H9 (cell line): ENCODE results near the gene DIP2A. TPM values are rescaled to one million over a fixed set of nuclear protein-coding genes. Genes with fewer than 3 reads are reported as not detected.

ENCODE experiments used
- DNase-seq: peaks from one replicate; pipeline ENCODE4 v3.0.0-alpha.2; 2017
- H2AFZ ChIP-seq: one replicate; pipeline ENCODE4 v1.6.1; 2013; ENCODE audit warnings: mild to moderate bottlenecking, low read length, control low read depth, moderate library complexity
- H2AK5ac ChIP-seq: 2 replicates; pipeline ENCODE4 v1.6.1; 2013; ENCODE audit warnings: low read length, control low read depth, mixed read lengths; ENCODE audit not compliant: insufficient read length
- H2BK120ac ChIP-seq: one replicate; pipeline ENCODE4 v1.6.1; 2013; ENCODE audit warnings: low read depth, mild to moderate bottlenecking, low read length, control low read depth, inconsistent platforms; ENCODE audit not compliant: poor library complexity, severe bottlenecking
- H2BK12ac ChIP-seq: 2 replicates; pipeline ENCODE4 v1.6.1; 2013; ENCODE audit warnings: low read length, control low read depth, mixed read lengths, low read depth; ENCODE audit not compliant: insufficient read length
- H2BK15ac ChIP-seq: 2 replicates; pipeline ENCODE4 v1.6.1; 2013; ENCODE audit warnings: low read depth, low read length, control low read depth
- H2BK20ac ChIP-seq: one replicate; pipeline ENCODE4 v1.6.1; 2013; ENCODE audit warnings: low read depth, mild to moderate bottlenecking, low read length, control low read depth, inconsistent platforms; ENCODE audit not compliant: poor library complexity, severe bottlenecking
- H2BK5ac ChIP-seq: 2 replicates; pipeline ENCODE4 v1.6.1; 2013; ENCODE audit warnings: low read length, control low read depth, mixed read lengths; ENCODE audit not compliant: insufficient read length
- H3K14ac ChIP-seq: 2 replicates; pipeline ENCODE4 v1.6.1; 2013; ENCODE audit warnings: low read length, control low read depth; ENCODE audit not compliant: insufficient read depth
- H3K18ac ChIP-seq: 2 replicates; pipeline ENCODE4 v1.6.1; 2013; ENCODE audit warnings: low read depth, mild to moderate bottlenecking, mixed read lengths, low read length, control low read depth; ENCODE audit not compliant: insufficient read length
- H3K23ac ChIP-seq: 2 replicates; pipeline ENCODE4 v1.6.1; 2013; ENCODE audit warnings: low read length, control low read depth, mixed read lengths, low read depth; ENCODE audit not compliant: insufficient read length
- H3K23me2 ChIP-seq: 2 replicates; pipeline ENCODE4 v1.6.1; 2013; ENCODE audit warnings: low read depth, mild to moderate bottlenecking, mixed read lengths, low read length, control low read depth; ENCODE audit not compliant: insufficient read length, poor library complexity, severe bottlenecking
- H3K27ac ChIP-seq: 2 replicates; pipeline ENCODE4 v1.5.1; 2013; ENCODE audit warnings: low read length, control low read depth, mixed read lengths, low read depth; ENCODE audit not compliant: insufficient read length
- H3K27me3 ChIP-seq: 2 replicates; pipeline ENCODE4 v1.6.1; 2013; ENCODE audit warnings: low read length, control low read depth, inconsistent platforms; ENCODE audit not compliant: insufficient read depth
- H3K4ac ChIP-seq: 2 replicates; pipeline ENCODE4 v1.6.1; 2013; ENCODE audit warnings: low read depth, mild to moderate bottlenecking, control low read depth, inconsistent platforms, low read length, moderate library complexity
- H3K4me1 ChIP-seq: 2 replicates; pipeline ENCODE4 v1.6.1; 2013; ENCODE audit warnings: low read length, control low read depth, inconsistent platforms; ENCODE audit not compliant: insufficient read depth
- H3K4me2 ChIP-seq: 2 replicates; pipeline ENCODE4 v1.6.1; 2013; ENCODE audit warnings: low read length, control low read depth, mixed read lengths; ENCODE audit not compliant: insufficient read length, insufficient read depth
- H3K56ac ChIP-seq: 2 replicates; pipeline ENCODE4 v1.6.1; 2013; ENCODE audit warnings: low read depth, mild to moderate bottlenecking, mixed read lengths, low read length, control low read depth; ENCODE audit not compliant: insufficient read length
- H3K79me1 ChIP-seq: 2 replicates; pipeline ENCODE4 v1.6.1; 2013; ENCODE audit warnings: low read depth, mild to moderate bottlenecking, moderate library complexity, low read length, control low read depth, inconsistent platforms; ENCODE audit not compliant: insufficient read depth, poor library complexity, severe bottlenecking
- H3K79me2 ChIP-seq: 2 replicates; pipeline ENCODE4 v1.6.1; 2013; ENCODE audit warnings: low read length, control low read depth, inconsistent platforms; ENCODE audit not compliant: insufficient read depth
- H3K9ac ChIP-seq: 2 replicates; pipeline ENCODE4 v1.6.1; 2013; ENCODE audit warnings: low read length, control low read depth, mixed read lengths; ENCODE audit not compliant: insufficient read length; ENCODE audit errors: extremely low read depth
- H3K9me3 ChIP-seq: one replicate; pipeline ENCODE4 v1.6.1; 2013; ENCODE audit warnings: low read depth, low read length, inconsistent platforms; ENCODE audit not compliant: control insufficient read depth
- H3T11ph ChIP-seq: one replicate; pipeline ENCODE4 v1.6.1; 2013; ENCODE audit warnings: mild to moderate bottlenecking, low read length, control low read depth, inconsistent platforms
- H4K20me1 ChIP-seq: one replicate; pipeline ENCODE4 v1.6.1; 2013; ENCODE audit not compliant: control insufficient read depth, insufficient read length, insufficient read depth
- H4K5ac ChIP-seq: 2 replicates; pipeline ENCODE4 v1.6.1; 2013; ENCODE audit warnings: low read depth, mild to moderate bottlenecking, mixed read lengths, low read length, control low read depth; ENCODE audit not compliant: insufficient read length
- H4K8ac ChIP-seq: replicated peaks from 2 replicates; pipeline ENCODE4 v1.6.1; 2013; ENCODE audit warnings: low read length, control low read depth, mixed read lengths, low read depth; ENCODE audit not compliant: insufficient read length
- H4K91ac ChIP-seq: 2 replicates; pipeline ENCODE4 v1.6.1; 2013; ENCODE audit warnings: low read depth, mild to moderate bottlenecking, moderate library complexity, mixed read lengths, low read length, control low read depth; ENCODE audit not compliant: insufficient read length
- H3K27ac Mint-ChIP-seq, 3 experiments: 2 replicates in 2 of 3; 3 replicates in 1 of 3; pipeline ENCODE4 v1.8.0; 2020 to 2021; ENCODE audit warnings: mixed read lengths in 3 of 3, mild to moderate bottlenecking in 1 of 3, moderate library complexity in 1 of 3
- H3K27me3 Mint-ChIP-seq: 2 replicates; pipeline ENCODE4 v1.8.0; 2021; ENCODE audit warnings: low read depth, mild to moderate bottlenecking, moderate library complexity, mixed read lengths
- H3K36me3 Mint-ChIP-seq, 3 experiments: 2 replicates in 2 of 3; 3 replicates in 1 of 3; pipeline ENCODE4 v1.8.0; 2020 to 2021; ENCODE audit warnings: low read depth in 3 of 3, mixed read lengths in 3 of 3; ENCODE audit not compliant: insufficient read depth in 1 of 3
- H3K4me1 Mint-ChIP-seq, 2 experiments: 2 replicates each; pipeline ENCODE4 v1.8.0; 2020; ENCODE audit warnings: mixed read lengths in 2 of 2
- H3K4me3 Mint-ChIP-seq, 2 experiments: 2 replicates in 1 of 2; 3 replicates in 1 of 2; pipeline ENCODE4 v1.8.0; 2020 to 2021; ENCODE audit warnings: mild to moderate bottlenecking in 2 of 2, mixed read lengths in 2 of 2, moderate library complexity in 1 of 2
- H3K9me3 Mint-ChIP-seq, 2 experiments: 2 replicates in 1 of 2; 3 replicates in 1 of 2; pipeline ENCODE4 v1.8.0; 2020; ENCODE audit warnings: mild to moderate bottlenecking in 2 of 2, mixed read lengths in 2 of 2, moderate library complexity in 1 of 2
- WGBS: extraction: QIAGEN DNeasy Blood & Tissue Kit; methylation state at CpG from one replicate; pipeline ENCODE4 v1.1.7; 2013; ENCODE audit warnings: missing lambda C conversion rate, low lambda C conversion rate, mixed read lengths; ENCODE audit not compliant: insufficient read length; ENCODE audit errors: extremely low coverage; 5-methylcytosine and 5-hydroxymethylcytosine counted together
- total RNA-seq: library from RNA; stranded (reverse); gene quantifications from 2 replicates; pipeline ENCODE4 v1.2.1, GENCODE V29; 2021
- TF ChIP-seq, protein P1 (sequence below): fragments of 200-600 bp; sonication (generic); conservative IDR thresholded peaks from 3 replicates; pipeline ENCODE4 v1.8.0; 2021; ENCODE audit warnings: antibody characterized with exemption, mild to moderate bottlenecking

Gene DIP2A
- total RNA-seq, 1 experiment from 2014 or later, result 25.2 TPM

DNA sequence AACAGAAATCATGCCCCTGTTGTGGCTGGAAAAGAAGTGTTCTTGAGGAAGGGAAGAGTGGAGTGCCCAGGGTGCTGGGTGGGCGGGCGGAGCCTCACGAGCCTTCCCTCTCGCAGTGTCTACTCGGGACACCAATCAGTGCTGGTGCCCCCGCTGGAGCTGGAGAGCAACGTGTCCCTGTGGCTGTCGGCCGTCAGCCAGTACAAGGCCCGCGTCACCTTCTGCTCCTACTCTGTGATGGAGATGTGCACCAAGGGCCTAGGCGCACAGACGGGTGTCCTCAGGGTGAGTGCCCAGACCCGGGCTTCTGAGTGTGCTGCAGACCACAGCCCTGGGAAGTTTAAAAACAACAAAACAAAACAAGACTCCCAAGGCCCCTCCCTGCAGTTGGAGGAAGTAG, 98.8 kb downstream of the DIP2A start:
- H4K8ac ChIP-seq, result no peak overlapping the region
- H4K20me1 ChIP-seq, result peaks cover 2% of the 10 kb centered on the region
- H3K27ac Mint-ChIP-seq, result no peak overlapping the region
- no peaks in the 10 kb centered on the region for H3K79me1 ChIP-seq
- no peak overlapping the region for H3K18ac ChIP-seq
- 0 out of 2 replicates have a peak, but pooled peaks cover 2% of the 10 kb centered on the region for H3K79me2 ChIP-seq
- H3T11ph ChIP-seq, result no peak overlapping the region
- H3K9ac ChIP-seq, result no peak overlapping the region
- H3K9me3 ChIP-seq, result no peaks in the 10 kb centered on the region
- no peak overlapping the region for H3K4me2 ChIP-seq
- H3K23ac ChIP-seq, result no peak overlapping the region
- H2BK20ac ChIP-seq, result no peak overlapping the region
- no peaks in the 10 kb centered on the region; a peak in 1 of 5 replicates for H3K9me3 Mint-ChIP-seq
- H3K4me3 Mint-ChIP-seq, result no peak overlapping the region
- no peaks in the 10 kb centered on the region for H3K27me3 ChIP-seq
- H3K36me3 Mint-ChIP-seq, result peaks cover 16 to 66% (median 40%) of the 10 kb centered on the region in 3 experiments; a peak in 6 of 7 replicates
- no peak overlapping the region for H4K5ac ChIP-seq
- WGBS, result no CpG with 5 or more reads among the region's 14 CpGs
- no peaks in the 10 kb centered on the region for H3K23me2 ChIP-seq
- no peak overlapping the region for H2AK5ac ChIP-seq
- TF ChIP-seq, protein P1, sequence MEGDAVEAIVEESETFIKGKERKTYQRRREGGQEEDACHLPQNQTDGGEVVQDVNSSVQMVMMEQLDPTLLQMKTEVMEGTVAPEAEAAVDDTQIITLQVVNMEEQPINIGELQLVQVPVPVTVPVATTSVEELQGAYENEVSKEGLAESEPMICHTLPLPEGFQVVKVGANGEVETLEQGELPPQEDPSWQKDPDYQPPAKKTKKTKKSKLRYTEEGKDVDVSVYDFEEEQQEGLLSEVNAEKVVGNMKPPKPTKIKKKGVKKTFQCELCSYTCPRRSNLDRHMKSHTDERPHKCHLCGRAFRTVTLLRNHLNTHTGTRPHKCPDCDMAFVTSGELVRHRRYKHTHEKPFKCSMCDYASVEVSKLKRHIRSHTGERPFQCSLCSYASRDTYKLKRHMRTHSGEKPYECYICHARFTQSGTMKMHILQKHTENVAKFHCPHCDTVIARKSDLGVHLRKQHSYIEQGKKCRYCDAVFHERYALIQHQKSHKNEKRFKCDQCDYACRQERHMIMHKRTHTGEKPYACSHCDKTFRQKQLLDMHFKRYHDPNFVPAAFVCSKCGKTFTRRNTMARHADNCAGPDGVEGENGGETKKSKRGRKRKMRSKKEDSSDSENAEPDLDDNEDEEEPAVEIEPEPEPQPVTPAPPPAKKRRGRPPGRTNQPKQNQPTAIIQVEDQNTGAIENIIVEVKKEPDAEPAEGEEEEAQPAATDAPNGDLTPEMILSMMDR, result no peak
- no peak overlapping the region for H2BK12ac ChIP-seq
- H3K4ac ChIP-seq, result no peak overlapping the region
- no peak overlapping the region for H3K56ac ChIP-seq
- H2BK5ac ChIP-seq, result no peak overlapping the region
- H2BK120ac ChIP-seq, result no peak overlapping the region
- H3K4me1 Mint-ChIP-seq, result no peaks in the 10 kb centered on the region
- no peaks in the 10 kb centered on the region for H3K27me3 Mint-ChIP-seq
- no peak overlapping the region for H3K14ac ChIP-seq
- no peak overlapping the region for H2AFZ ChIP-seq
- H2BK15ac ChIP-seq, result no peak overlapping the region
- no peak overlapping the region for H4K91ac ChIP-seq
- H3K27ac ChIP-seq, result no peak overlapping the region
- no peaks in the 10 kb centered on the region for H3K4me1 ChIP-seq
- DNase-seq, result no peak
